Right lobe of liver (tissue), 6 donors: ENCODE results near the gene SPI1. TPM values are rescaled to one million over a fixed set of nuclear protein-coding genes. Genes with fewer than 3 reads are reported as not detected.

Source experiments
- ATAC-seq, 4 donors: fragments of 200-7000 bp; cut with Tn5 transposase; one replicate each; pipeline ENCODE4 v1.9.1; 2020; ENCODE audit warnings: mild to moderate bottlenecking in 4 of 4, moderate library complexity in 4 of 4
- DNase-seq, 3 donors: peaks; one replicate each; pipeline ENCODE4 v3.0.0-alpha.2; 2020
- H3K27ac ChIP-seq, 3 donors: fragments of 200-600 bp; one replicate each; pipeline ENCODE4 v1.8.0; 2022
- H3K27me3 ChIP-seq, 2 donors: fragments of 200-600 bp; one replicate each; pipeline ENCODE4 v1.8.0; 2022
- H3K36me3 ChIP-seq, 4 donors: fragments of 200-600 bp; sonication (generic) in 1 of 4; one replicate each; pipeline versions ENCODE4 v1.5.1 to v1.8.0; 2017 to 2022; ENCODE audit warnings: control low read depth in 1 of 4
- H3K4me1 ChIP-seq, 4 donors: fragments of 200-600 bp; sonication (generic) in 1 of 4; one replicate each; pipeline versions ENCODE4 v1.5.1 to v1.8.0; 2017 to 2022; ENCODE audit warnings: control low read depth in 1 of 4
- H3K4me3 ChIP-seq, 3 donors: fragments of 200-600 bp; one replicate each; pipeline ENCODE4 v1.8.0; 2022
- H3K9me3 ChIP-seq, 4 donors: fragments of 200-600 bp; sonication (generic) in 1 of 4; one replicate each; pipeline versions ENCODE4 v1.5.1 to v1.8.0; 2017 to 2022; ENCODE audit warnings: control low read depth in 1 of 4
- POLR2A ChIP-seq: fragments of 450-650 bp; IDR thresholded peaks from one replicate; pipeline ENCODE4 v1.6.1; 2017; ENCODE audit warnings: antibody characterized with exemption, mild to moderate bottlenecking
- WGBS: methylation state at CpG from one replicate; pipeline ENCODE4 v1.1.6; 2018; ENCODE audit warnings: low coverage, low lambda C conversion rate; ENCODE audit not compliant: insufficient coverage; ENCODE audit errors: missing lambda C conversion rate; 5-methylcytosine and 5-hydroxymethylcytosine counted together
- intact Hi-C, 2 donors: fragments of 100-400 bp; cut with DNase I; formaldehyde crosslinking; loops; one replicate each; pipeline versions ENCODE4 v1.11.2 to v1.14.1; 2022
- total RNA-seq, 6 experiments: library from RNA; depleted of rRNA in 2 of 6; stranded (reverse); fragments of >200 nt in 2 of 6; fragmentation: NEBNext Ultra II Directional in 3 of 6; extraction: Animal tissue kit (Norgen Biotek cat#: 25700) in 3 of 6; gene quantifications; one replicate each; pipeline versions ENCODE4 v1.1.0 to v1.2.4, GENCODE V29; 2016 to 2023
- TF ChIP-seq, protein P1 (sequence below), 4 donors: fragments of 200-600 bp in 3 of 4; fragments of 450-650 bp in 1 of 4; IDR thresholded peaks; one replicate each; pipeline versions ENCODE4 v1.5.1 to v1.8.0; 2016 to 2022; ENCODE audit warnings: antibody characterized with exemption in 4 of 4, mild to moderate bottlenecking in 2 of 4
- donor health status: DM: no; HTN: yes; CAD: no.
- donor health status: DM: no; HTN: no; CAD: no.
- donor health status: DM: no; HTN: no; CAD: no.
- donor health status: DM: no; HTN: yes; CAD: no.
- donor health status: DM: no; HTN: yes; CAD: no.

The SPI1 gene
- total RNA-seq, 6 experiments from 2014 or later = 7.5 to 29.1 (median 10.1) TPM

- Histone ChIP-seq H3K36me3 (peaks cover 0 to 45% (median 18%) of the 10 kb centered on the region in 4 donors), H3K4me1 (no peaks in the 10 kb centered on the region), H3K27ac (no peak overlapping the region), H3K4me3 (no peak overlapping the region), H3K27me3 (no peaks in the 10 kb centered on the region), H3K9me3 (no peaks in the 10 kb centered on the region)
- DNase-seq = no peak
- TF ChIP-seq POLR2A = no peak
- TF ChIP-seq, protein P1, sequence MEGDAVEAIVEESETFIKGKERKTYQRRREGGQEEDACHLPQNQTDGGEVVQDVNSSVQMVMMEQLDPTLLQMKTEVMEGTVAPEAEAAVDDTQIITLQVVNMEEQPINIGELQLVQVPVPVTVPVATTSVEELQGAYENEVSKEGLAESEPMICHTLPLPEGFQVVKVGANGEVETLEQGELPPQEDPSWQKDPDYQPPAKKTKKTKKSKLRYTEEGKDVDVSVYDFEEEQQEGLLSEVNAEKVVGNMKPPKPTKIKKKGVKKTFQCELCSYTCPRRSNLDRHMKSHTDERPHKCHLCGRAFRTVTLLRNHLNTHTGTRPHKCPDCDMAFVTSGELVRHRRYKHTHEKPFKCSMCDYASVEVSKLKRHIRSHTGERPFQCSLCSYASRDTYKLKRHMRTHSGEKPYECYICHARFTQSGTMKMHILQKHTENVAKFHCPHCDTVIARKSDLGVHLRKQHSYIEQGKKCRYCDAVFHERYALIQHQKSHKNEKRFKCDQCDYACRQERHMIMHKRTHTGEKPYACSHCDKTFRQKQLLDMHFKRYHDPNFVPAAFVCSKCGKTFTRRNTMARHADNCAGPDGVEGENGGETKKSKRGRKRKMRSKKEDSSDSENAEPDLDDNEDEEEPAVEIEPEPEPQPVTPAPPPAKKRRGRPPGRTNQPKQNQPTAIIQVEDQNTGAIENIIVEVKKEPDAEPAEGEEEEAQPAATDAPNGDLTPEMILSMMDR (IDR thresholded peaks at IDR 0.05) = no peak
- no peak for ATAC-seq
- WGBS = 100% methylated on average over 1 of the region's 12 CpGs
- intact Hi-C loops = no loop called here
Observed at GRCh38 chr11:47326198-47326597, 52.1 kb downstream of the SPI1 start.

DNA sequence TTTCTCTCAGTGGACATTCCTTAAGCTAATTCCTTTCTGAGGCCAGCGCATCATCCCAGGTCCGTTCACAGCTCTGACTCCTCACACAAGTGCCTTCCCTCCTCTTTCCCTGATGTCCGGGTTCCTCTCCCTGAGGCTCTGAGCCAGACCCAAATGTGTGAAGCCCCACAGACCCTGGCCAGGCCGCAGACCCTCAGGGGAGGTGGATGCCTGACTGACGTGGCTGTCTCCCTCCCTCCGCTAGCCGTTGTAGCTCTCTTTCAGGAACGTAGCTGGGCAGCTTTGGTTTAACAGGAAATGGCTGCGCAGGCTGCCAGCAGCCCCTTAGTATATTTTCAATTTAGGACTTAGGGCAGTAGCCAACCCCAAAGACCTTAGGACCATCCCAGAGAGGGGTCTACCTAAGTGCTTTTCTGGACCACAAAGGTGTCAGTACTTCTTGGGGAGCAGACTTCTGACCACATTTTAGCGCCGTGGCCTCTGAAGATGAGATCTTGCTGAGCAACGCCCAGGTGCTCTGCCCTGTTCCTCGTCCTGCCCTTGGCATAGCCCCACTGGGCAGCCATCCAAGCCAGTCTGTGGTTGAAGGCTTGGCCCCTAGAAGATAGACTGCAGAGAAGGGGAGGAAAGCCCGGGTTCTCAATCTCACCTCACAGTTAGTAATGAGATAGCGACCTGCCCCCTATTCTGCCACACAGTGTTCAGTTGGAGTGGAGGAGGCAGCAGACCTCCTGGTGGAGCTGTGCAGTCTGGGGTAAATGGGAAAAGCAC lies 52.9 kb downstream of the SPI1 start:
- DNase-seq = no peak
- Histone ChIP-seq H3K9me3 (no peaks in the 10 kb centered on the region), H3K4me1 (no peaks in the 10 kb centered on the region), H3K27ac (no peak overlapping the region), H3K4me3 (no peak overlapping the region), H3K36me3 (peaks cover 0 to 45% (median 18%) of the 10 kb centered on the region in 4 donors), H3K27me3 (no peaks in the 10 kb centered on the region)
- no peak for ATAC-seq
- WGBS = 71% methylated on average over 9 of the region's 15 CpGs
- no peak for TF ChIP-seq POLR2A
- TF ChIP-seq, protein P1 (IDR thresholded peaks at IDR 0.05) = no peak
- intact Hi-C loops = no loop called here

- WGBS = 90% methylated on average over 2 of the region's 12 CpGs
- no peak for DNase-seq
- Histone ChIP-seq H3K27ac (no peak overlapping the region), H3K4me1 (no peaks in the 10 kb centered on the region), H3K4me3 (no peak overlapping the region), H3K27me3 (no peaks in the 10 kb centered on the region), H3K9me3 (no peaks in the 10 kb centered on the region), H3K36me3 (peaks cover 0 to 45% (median 18%) of the 10 kb centered on the region in 4 donors)
- intact Hi-C loops = no loop called here
- ATAC-seq = no peak
- no peak for TF ChIP-seq POLR2A
- TF ChIP-seq, protein P1 (IDR thresholded peaks at IDR 0.05) = no peak
Observed at GRCh38 chr11:47324520-47324919, 53.8 kb downstream of the SPI1 start.

GRCh38 chr11:47318166-47318565 lies 60.2 kb downstream of the SPI1 start:
- H3K36me3 ChIP-seq = peaks cover 4 to 51% (median 17%) of the 10 kb centered on the region in 4 donors
- no peaks in the 10 kb centered on the region for H3K4me1 ChIP-seq
- H3K27ac ChIP-seq = no peak overlapping the region
- no peak for TF ChIP-seq POLR2A
- TF ChIP-seq, protein P1 (IDR thresholded peaks at IDR 0.05) = no peak
- no peak overlapping the region for H3K4me3 ChIP-seq
- WGBS = 89% methylated on average over 2 of the region's 2 CpGs
- ATAC-seq (no peak), DNase-seq (no peak)
- intact Hi-C loops = no loop called here
- no peaks in the 10 kb centered on the region for H3K27me3 ChIP-seq
- H3K9me3 ChIP-seq = no peaks in the 10 kb centered on the region
